ENCODE data around the gene ROR2. TPM values are rescaled to one million over a fixed set of nuclear protein-coding genes. Genes with fewer than 3 reads are reported as not detected.

The ROR2 gene
- polyA plus RNA-seq, 3 donors: not detected

- peaks cover 17% of the 10 kb centered on the region for H3K4me1 Mint-ChIP-seq
- peaks cover 0 to 3% (median 0%) of the 10 kb centered on the region in 7 donors for H3K9me3 Mint-ChIP-seq
- no peak overlapping the region for H3K9ac ChIP-seq (ENCODE audit: insufficient read depth, low read length, poor library complexity, severe bottlenecking)
- no peak for DNase-seq
- intact Hi-C loops (cut with micrococcal nuclease): no loop called here
- H3K36me3 ChIP-seq (replicated peaks in 1 of 2; ENCODE audit: control insufficient read depth in 1 of 2, insufficient read depth in 2 of 2, low read length in 2 of 2): no peaks in the 10 kb centered on the region
- no peaks in the 10 kb centered on the region for H3K27me3 ChIP-seq (ENCODE audit: control insufficient read depth in 2 of 2, insufficient read depth in 2 of 2, low read length in 2 of 2)
- no peak for TF ChIP-seq CTCF (IDR thresholded peaks at IDR 0.05)
- H2AFZ ChIP-seq (ENCODE audit: insufficient read depth, low read depth, low read length, poor library complexity, severe bottlenecking): no peak overlapping the region
- 90% methylated on average over 1 of the region's 1 CpG for WGBS (ENCODE audit: insufficient coverage)
- no peak overlapping the region for H3K27ac ChIP-seq (ENCODE audit: low read depth in 1 of 2, low read length in 2 of 2)
- H3K4me3 Mint-ChIP-seq: no peak overlapping the region
- H3K4me3 ChIP-seq (replicated peaks in 1 of 3; ENCODE audit: low read depth in 2 of 3, low read length in 3 of 3): no peak overlapping the region
- peaks cover 0 to 13% of the 10 kb centered on the region in 2 donors for H3K4me1 ChIP-seq (ENCODE audit: control insufficient read depth in 1 of 2, insufficient read depth in 2 of 2, low read length in 2 of 2)
- no peak overlapping the region for H3K4me2 ChIP-seq (replicated peaks; ENCODE audit: extremely low read depth, low read length, poor library complexity, severe bottlenecking)
- no peaks in the 10 kb centered on the region for H4K20me1 ChIP-seq (ENCODE audit: insufficient read depth, low read length)
- H3K27me3 Mint-ChIP-seq (ENCODE audit: low read depth in 3 of 3): peaks cover 10 to 14% (median 12%) of the 10 kb centered on the region in 3 donors
- H3K9me3 ChIP-seq (replicated peaks in 1 of 2; ENCODE audit: control insufficient read depth in 1 of 2, insufficient read depth in 1 of 2, low read length in 2 of 2): no peaks in the 10 kb centered on the region
- H3K79me2 ChIP-seq (ENCODE audit: insufficient read depth, low read length): no peaks in the 10 kb centered on the region
- H3K36me3 Mint-ChIP-seq: no peaks in the 10 kb centered on the region
- no peak overlapping the region for H3K27ac Mint-ChIP-seq
Measured at GRCh38 chr9:91905237-91905650, 44.8 kb downstream of the ROR2 start.

GRCh38 chr9:91904588-91905236 is 45.3 kb downstream of the ROR2 start:
- peaks cover 0 to 3% (median 0%) of the 10 kb centered on the region in 7 donors for H3K9me3 Mint-ChIP-seq
- peaks cover 17% of the 10 kb centered on the region for H3K4me1 Mint-ChIP-seq
- Histone ChIP-seq H3K36me3 (replicated peaks in 1 of 2; ENCODE audit: control insufficient read depth in 1 of 2, insufficient read depth in 2 of 2, low read length in 2 of 2) (no peaks in the 10 kb centered on the region), H2AFZ (ENCODE audit: insufficient read depth, low read depth, low read length, poor library complexity, severe bottlenecking) (no peak overlapping the region), H3K27ac (ENCODE audit: low read depth in 1 of 2, low read length in 2 of 2) (no peak overlapping the region), H3K9me3 (replicated peaks in 1 of 2; ENCODE audit: control insufficient read depth in 1 of 2, insufficient read depth in 1 of 2, low read length in 2 of 2) (no peaks in the 10 kb centered on the region), H3K4me1 (ENCODE audit: control insufficient read depth in 1 of 2, insufficient read depth in 2 of 2, low read length in 2 of 2) (peaks cover 0 to 13% of the 10 kb centered on the region in 2 donors), H3K4me2 (replicated peaks; ENCODE audit: extremely low read depth, low read length, poor library complexity, severe bottlenecking) (no peak overlapping the region), H3K9ac (ENCODE audit: insufficient read depth, low read length, poor library complexity, severe bottlenecking) (no peak overlapping the region), H4K20me1 (ENCODE audit: insufficient read depth, low read length) (no peaks in the 10 kb centered on the region), H3K27me3 (ENCODE audit: control insufficient read depth in 2 of 2, insufficient read depth in 2 of 2, low read length in 2 of 2) (no peaks in the 10 kb centered on the region), H3K4me3 (replicated peaks in 1 of 3; ENCODE audit: low read depth in 2 of 3, low read length in 3 of 3) (no peak overlapping the region), H3K79me2 (ENCODE audit: insufficient read depth, low read length) (no peaks in the 10 kb centered on the region)
- no peak overlapping the region for H3K27ac Mint-ChIP-seq
- intact Hi-C loops (cut with micrococcal nuclease): no loop called here
- no peak overlapping the region for H3K4me3 Mint-ChIP-seq
- H3K27me3 Mint-ChIP-seq (ENCODE audit: low read depth in 3 of 3): peaks cover 10 to 14% (median 12%) of the 10 kb centered on the region in 3 donors
- no peak for DNase-seq
- TF ChIP-seq CTCF (IDR thresholded peaks at IDR 0.05): no peak
- no peaks in the 10 kb centered on the region for H3K36me3 Mint-ChIP-seq
- WGBS (ENCODE audit: insufficient coverage): 97% methylated on average over 9 of the region's 10 CpGs
